ENCODE measurements around the gene METTL26. TPM values are rescaled to one million over a fixed set of nuclear protein-coding genes. Genes with fewer than 3 reads are reported as not detected.
A peak's percentile ranks its signal among the peaks of the same experiment; 100 is the strongest.

METTL26 gene
- total and polyA plus RNA-seq, 2 of the 4 experiments (the other 2 are of a cell fraction) = 46.8 to 128 TPM

- no peak overlapping the region for H3K9ac ChIP-seq (ENCODE audit: low read depth, low read length)
- H3K9me3 ChIP-seq (ENCODE audit: control insufficient read depth, insufficient read depth, low read length) = no peaks in the 10 kb centered on the region
- H3K4me1 ChIP-seq (ENCODE audit: control insufficient read depth, insufficient read depth, low read length) = peaks cover 21% of the 10 kb centered on the region
- no peak overlapping the region for H3K14ac ChIP-seq (replicated peaks; ENCODE audit: low read depth, low read length)
- H4K20me1 ChIP-seq (ENCODE audit: insufficient read depth, low read length) = peaks cover 46% of the 10 kb centered on the region
- TF ChIP-seq FOS (IDR thresholded peaks at IDR 0.05; ENCODE audit: low read depth, low read length) = no peak
- no peak for TF ChIP-seq POLR2A (IDR thresholded peaks at IDR 0.05; ENCODE audit: low read depth, low read length)
- TF ChIP-seq CHD1 (IDR thresholded peaks at IDR 0.05; ENCODE audit: low read depth, low read length) = no peak
- no peak for TF ChIP-seq RCOR1 (IDR thresholded peaks at IDR 0.05; ENCODE audit: insufficient replicate concordance, low read length)
- TF ChIP-seq RAD21 (IDR thresholded peaks at IDR 0.05; ENCODE audit: low read length) = no peak
- TF ChIP-seq MXI1 (IDR thresholded peaks at IDR 0.05; ENCODE audit: borderline replicate concordance, low read depth, low read length) = no peak
- TF ChIP-seq MAFK (IDR thresholded peaks at IDR 0.05; ENCODE audit: low read depth, low read length) = no peak
- no peak for TF ChIP-seq BHLHE40 (IDR thresholded peaks at IDR 0.05; ENCODE audit: low read depth, low read length)
- no peak for TF ChIP-seq ELK1 (IDR thresholded peaks at IDR 0.05; ENCODE audit: borderline replicate concordance, low read depth, low read length)
- BruUV-seq (replicated peaks) = no TSS peak
- H2BK5ac ChIP-seq (ENCODE audit: low read depth, low read length, poor library complexity, severe bottlenecking) = no peak overlapping the region
- H4K91ac ChIP-seq (ENCODE audit: insufficient read depth, low read depth, low read length) = no peak overlapping the region
- no peak overlapping the region for H3K4me3 ChIP-seq (ENCODE audit: insufficient read depth, low read depth, low read length)
- H3K56ac ChIP-seq (ENCODE audit: extremely low read depth, insufficient read depth, low read length) = no peak overlapping the region
- in situ Hi-C loops (cut with MboI; ENCODE audit: low sequenced_read_pairs) = no loop called here
- H4K5ac ChIP-seq (ENCODE audit: low read depth, low read length) = no peak overlapping the region
- peak overlapping the region; percentile 5 for H2AK9ac ChIP-seq (replicated peaks; ENCODE audit: low read depth, low read length, poor library complexity)
- dilution Hi-C loops (cut with HindIII; ENCODE audit: low sequenced_read_pairs, unreplicated experiment) = no loop called here
- H3K27me3 ChIP-seq (ENCODE audit: control insufficient read depth, insufficient read depth, low read length) = no peaks in the 10 kb centered on the region
- H2BK20ac ChIP-seq (ENCODE audit: low read depth, low read length) = no peak overlapping the region
- no peak overlapping the region for H4K8ac ChIP-seq (ENCODE audit: low read depth in 2 of 2, low read length in 2 of 2)
- intact Hi-C loops (cut with micrococcal nuclease) = no loop called here
- no peak overlapping the region for H3K18ac ChIP-seq (ENCODE audit: low read depth, low read length)
- no peak overlapping the region for H2BK15ac ChIP-seq (ENCODE audit: low read depth, low read length)
- CTCF ChIA-PET = no interaction called here
- ATAC-seq (ENCODE audit: low read depth) (no peak), DNase-seq (no peak)
- no peak overlapping the region for H3K4ac ChIP-seq (ENCODE audit: low read depth, low read length)
- H3K79me1 ChIP-seq (ENCODE audit: low read depth in 1 of 2, low read length in 2 of 2) = peaks cover 9 to 40% of the 10 kb centered on the region in 2 experiments; a peak in 3 of 4 replicates
- POLR2A ChIA-PET (ENCODE audit: unreplicated experiment) = no interaction called here
- H2AFZ ChIP-seq (replicated peaks; ENCODE audit: low read length, poor library complexity) = no peak overlapping the region
- 83% methylated on average over 9 of the region's 21 CpGs; no CpG with 5 or more reads in 1 of the 2 experiments for WGBS, 2 experiments (ENCODE audit: extremely low coverage in 2 of 2, insufficient read length in 1 of 2)
- no peak overlapping the region for H2BK120ac ChIP-seq (ENCODE audit: low read depth, low read length)
- no peak overlapping the region for H3K27ac ChIP-seq (ENCODE audit: insufficient read depth, low read length)
- H2AK5ac ChIP-seq (ENCODE audit: low read depth, low read length) = peak overlapping the region; percentile 67; the same call in 1 of the 2 replicates
- no peak overlapping the region for H3K4me2 ChIP-seq (ENCODE audit: low read depth, low read length)
- peaks cover 15% of the 10 kb centered on the region for H3K9me1 ChIP-seq (ENCODE audit: insufficient read depth, low read length)
- no peak overlapping the region for H3K23ac ChIP-seq (ENCODE audit: low read depth, low read length)
- peaks cover 28% of the 10 kb centered on the region for H3K36me3 ChIP-seq (ENCODE audit: control insufficient read depth, insufficient read depth, low read length)
Measured at GRCh38 chr16:678209-678857, 42.2 kb upstream of the METTL26 start.

Measured in IMR-90 (cell line).